Coronary artery (tissue), 2 donors: Measurements from ENCODE around the gene GNAS.
"Not testable (repeated sequence)": the region's sequence is repeated elsewhere in the genome, so short reads cannot be mapped to it uniquely, and the experiment has no call there.

ENCODE experiments used
- DNase-seq: peaks from one replicate; pipeline ENCODE4 v3.0.0-alpha.2; 2017; ENCODE audit warnings: low spot score
- H3K27ac ChIP-seq, 2 donors: fragments of 200-600 bp; sonication (generic); one replicate each; pipeline ENCODE4 v1.5.1; 2016 to 2019
- H3K4me3 ChIP-seq: fragments of 200-600 bp; sonication (generic); 2 replicates; pipeline ENCODE4 v1.5.1; 2016; ENCODE audit warnings: mild to moderate bottlenecking, moderate library complexity
- TF ChIP-seq, protein P1 (sequence below): fragments of 200-600 bp; sonication (generic); IDR thresholded peaks from one replicate; pipeline ENCODE4 v1.5.1; 2019; ENCODE audit warnings: antibody characterized with exemption

GNAS gene

DNA sequence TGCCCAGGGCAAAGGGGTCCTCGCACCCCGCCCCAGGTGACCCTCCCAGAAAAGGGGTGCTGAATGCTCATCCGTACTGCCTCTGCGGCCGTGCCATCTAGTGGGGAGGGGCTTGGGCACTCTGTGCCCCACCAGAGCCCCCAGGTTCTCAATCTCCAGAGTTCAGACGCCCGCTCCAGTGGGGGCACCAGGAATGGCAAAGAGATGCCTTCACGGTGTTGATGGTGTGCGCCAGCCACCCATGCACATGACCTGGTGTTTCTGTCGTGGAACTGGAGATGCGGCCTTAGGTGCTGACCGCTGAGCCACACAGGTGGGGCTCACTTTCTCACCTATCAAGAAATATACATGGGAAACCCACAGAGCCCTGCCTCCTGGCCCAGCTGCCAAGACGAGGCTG is 32.6 kb upstream of the GNAS start:
- H3K27ac ChIP-seq = no peak overlapping the region

DNA sequence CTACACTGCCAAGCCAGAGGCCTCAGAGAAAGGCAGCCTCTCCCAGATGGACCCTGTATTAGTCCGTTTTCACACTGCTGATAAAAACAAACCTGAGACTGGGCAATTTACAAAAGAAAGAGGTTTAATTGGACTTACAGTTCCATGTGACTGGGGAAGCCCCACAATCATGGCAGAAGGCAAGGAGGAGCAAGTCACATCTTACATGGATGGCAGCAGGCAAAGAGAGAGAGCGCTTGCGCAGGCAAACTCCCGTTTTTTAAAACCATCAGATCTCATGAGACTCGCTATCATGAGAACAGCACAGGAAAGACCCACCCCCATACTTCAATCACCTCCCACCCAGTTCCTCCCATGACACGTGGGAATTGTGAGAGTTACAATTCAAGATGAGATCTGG is 32.0 kb upstream of the GNAS start:
- H3K4me3 ChIP-seq, DNase-seq, H3K27ac ChIP-seq: not testable (repeated sequence)

More for the DNA sequence above, 32.6 kb upstream of the GNAS start:
- no peak overlapping the region for H3K4me3 ChIP-seq
- TF ChIP-seq, protein P1, sequence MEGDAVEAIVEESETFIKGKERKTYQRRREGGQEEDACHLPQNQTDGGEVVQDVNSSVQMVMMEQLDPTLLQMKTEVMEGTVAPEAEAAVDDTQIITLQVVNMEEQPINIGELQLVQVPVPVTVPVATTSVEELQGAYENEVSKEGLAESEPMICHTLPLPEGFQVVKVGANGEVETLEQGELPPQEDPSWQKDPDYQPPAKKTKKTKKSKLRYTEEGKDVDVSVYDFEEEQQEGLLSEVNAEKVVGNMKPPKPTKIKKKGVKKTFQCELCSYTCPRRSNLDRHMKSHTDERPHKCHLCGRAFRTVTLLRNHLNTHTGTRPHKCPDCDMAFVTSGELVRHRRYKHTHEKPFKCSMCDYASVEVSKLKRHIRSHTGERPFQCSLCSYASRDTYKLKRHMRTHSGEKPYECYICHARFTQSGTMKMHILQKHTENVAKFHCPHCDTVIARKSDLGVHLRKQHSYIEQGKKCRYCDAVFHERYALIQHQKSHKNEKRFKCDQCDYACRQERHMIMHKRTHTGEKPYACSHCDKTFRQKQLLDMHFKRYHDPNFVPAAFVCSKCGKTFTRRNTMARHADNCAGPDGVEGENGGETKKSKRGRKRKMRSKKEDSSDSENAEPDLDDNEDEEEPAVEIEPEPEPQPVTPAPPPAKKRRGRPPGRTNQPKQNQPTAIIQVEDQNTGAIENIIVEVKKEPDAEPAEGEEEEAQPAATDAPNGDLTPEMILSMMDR = no peak
- no peak for DNase-seq

DNA sequence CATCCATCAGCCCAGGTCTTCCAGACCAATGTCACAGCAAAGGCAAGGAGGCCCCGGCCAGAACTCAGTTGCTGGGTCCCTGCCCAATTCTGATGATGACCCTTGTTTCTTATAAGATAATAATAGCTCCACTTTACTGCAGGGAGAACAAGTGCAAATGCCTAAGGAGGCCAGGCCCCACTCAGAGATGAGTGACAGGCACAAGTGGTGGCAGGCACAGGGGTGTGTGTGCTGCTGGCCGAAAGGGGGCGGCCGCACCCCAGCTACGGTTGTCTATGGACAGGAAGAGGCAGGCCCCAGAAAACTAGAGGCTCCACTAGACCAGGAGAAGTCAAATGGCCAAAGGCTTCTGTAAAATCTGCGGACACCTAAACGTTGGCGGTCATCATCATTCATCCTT is 30.4 kb upstream of the GNAS start:
- TF ChIP-seq, protein P1 = no peak
- no peak for DNase-seq
- Histone ChIP-seq H3K27ac (no peak overlapping the region), H3K4me3 (no peak overlapping the region)

DNA sequence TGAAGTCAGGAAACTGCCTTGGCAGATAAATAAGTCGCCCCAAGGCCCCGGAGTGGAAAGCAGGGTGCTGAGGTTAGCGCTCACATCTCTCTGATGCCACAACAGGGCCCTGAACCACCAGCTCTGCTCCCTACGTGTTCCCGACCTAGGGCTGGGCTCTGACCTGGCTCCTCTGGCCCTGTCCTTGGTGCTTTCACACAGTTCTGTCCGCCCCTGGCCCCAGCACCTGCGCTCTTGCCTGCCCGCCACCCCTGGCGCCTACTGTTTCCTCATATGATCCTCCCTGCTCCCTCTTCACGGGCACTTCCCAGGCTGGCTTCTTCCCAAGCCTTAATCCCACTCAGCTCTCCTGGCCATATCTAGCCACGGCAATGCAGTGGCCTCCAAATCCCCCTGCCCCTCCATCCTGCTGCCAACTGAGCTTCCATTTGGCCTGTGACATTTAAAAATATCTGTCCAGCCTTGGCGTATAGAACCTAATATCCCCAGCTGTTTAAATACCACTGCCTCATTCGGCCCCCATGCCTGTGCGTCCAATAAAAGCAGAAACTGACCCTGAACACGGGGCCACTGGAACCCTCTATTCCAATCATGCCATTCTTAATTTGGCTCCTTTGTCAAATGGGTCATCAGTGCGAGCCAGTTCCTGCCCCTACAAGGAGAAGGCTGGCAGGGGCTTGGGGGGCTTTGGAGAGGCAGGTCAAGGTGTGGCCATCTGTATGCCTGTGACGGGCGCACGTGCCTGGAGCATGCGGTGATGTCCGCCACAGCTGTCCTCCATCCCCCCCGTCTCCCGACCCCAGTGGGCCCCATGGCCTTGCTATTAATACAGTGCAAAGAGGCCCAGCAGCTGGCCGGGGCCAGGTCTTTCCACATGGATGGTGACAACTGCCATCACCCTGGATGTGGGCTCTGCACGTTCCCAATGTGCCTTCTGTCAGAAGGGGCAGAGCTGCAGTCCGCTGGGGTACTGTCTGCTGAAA is 29.5 kb upstream of the GNAS start:
- H3K27ac ChIP-seq = no peak overlapping the region
- no peak for DNase-seq
- TF ChIP-seq, protein P1 = no peak
- no peak overlapping the region for H3K4me3 ChIP-seq

DNA sequence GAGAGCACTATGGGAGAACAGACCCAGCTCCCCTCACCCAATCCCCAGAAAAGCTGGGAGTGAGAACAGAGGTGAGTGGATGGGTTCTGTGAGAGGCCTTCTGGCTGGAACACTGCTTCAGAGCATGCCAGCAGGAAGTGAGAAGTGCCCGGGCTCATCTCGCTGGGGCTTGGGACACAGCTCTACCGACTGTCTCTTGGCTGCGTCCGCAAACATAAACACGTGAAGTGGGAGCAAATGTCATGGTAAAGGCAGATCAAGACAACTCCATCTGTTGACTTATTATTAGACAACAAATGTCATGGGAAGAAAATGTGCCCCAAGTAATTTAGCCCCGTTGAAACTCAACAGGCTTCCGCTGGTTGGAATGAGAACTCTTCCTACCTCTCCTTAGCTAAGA is 27.7 kb upstream of the GNAS start:
- TF ChIP-seq, protein P1 = no peak
- Histone ChIP-seq H3K4me3 (no peak overlapping the region), H3K27ac (no peak overlapping the region)
- no peak for DNase-seq

DNA sequence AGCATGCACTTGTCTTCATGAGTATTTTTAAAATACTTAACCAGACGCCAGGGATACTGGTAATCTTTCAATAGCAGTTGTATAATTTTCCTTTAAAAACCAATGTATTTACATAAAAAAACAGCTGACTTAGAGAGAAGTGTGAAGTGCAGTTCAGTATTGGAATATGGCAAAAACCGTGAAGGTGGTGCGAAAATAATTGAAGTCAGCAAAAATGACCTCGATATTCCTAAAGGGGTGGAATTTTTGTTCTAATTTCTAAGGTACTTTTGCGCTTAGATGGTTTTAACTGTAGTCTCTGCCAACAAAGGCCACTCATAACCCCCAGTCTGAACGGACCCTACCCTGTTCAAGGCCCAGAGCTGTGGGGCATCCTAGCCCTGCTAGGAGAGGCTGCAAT is 27.1 kb upstream of the GNAS start:
- TF ChIP-seq, protein P1 = no peak
- Histone ChIP-seq H3K27ac (no peak overlapping the region), H3K4me3 (no peak overlapping the region)
- no peak for DNase-seq

DNA sequence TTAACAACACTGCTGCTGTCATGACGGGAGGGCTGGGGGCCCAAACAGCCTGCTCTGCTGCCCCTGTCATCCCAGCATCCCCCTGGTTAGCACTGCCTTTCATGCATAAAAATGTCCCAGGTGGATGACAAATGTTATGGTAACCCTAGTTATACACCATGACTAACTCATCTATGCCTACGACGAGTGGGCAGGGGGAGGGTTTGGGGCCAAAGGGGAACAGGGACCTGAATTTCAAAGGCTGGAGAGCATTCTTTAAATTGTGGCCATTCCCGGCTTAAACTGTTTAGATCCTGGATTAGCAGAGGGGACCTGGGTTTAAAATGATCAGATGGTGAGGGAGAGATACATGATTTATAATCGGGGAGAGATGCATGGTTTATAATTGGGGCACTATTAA is 26.2 kb upstream of the GNAS start:
- H3K4me3 ChIP-seq = no peak overlapping the region
- no peak for DNase-seq
- H3K27ac ChIP-seq = no peak overlapping the region
- TF ChIP-seq, protein P1 = no peak
